Kidney (tissue), 14 donors: ENCODE data around the gene ERCC1. TPM values are rescaled to one million over a fixed set of nuclear protein-coding genes. Genes with fewer than 3 reads are reported as not detected.

ENCODE experiments used
- DNase-seq, 5 donors: peaks; one replicate each; pipeline ENCODE4 v3.0.0-alpha.2; 2013 to 2020
- FAIRE-seq: peaks from 2 replicates; lab custom pipeline; 2012; peaks lifted over from hg19 to GRCh38; lab: Jason Lieb, UNC
- H3K27ac ChIP-seq, 2 donors: one replicate each; pipeline ENCODE4 v1.7.0; 2013; ENCODE audit warnings: low read depth in 2 of 2, low read length in 2 of 2, inconsistent platforms in 1 of 2
- H3K27me3 ChIP-seq: one replicate; pipeline ENCODE4 v1.7.1; 2013; ENCODE audit warnings: low read length, inconsistent platforms; ENCODE audit not compliant: control insufficient read depth, insufficient read depth
- H3K36me3 ChIP-seq, 3 donors: one replicate each; pipeline versions ENCODE4 v1.7.0 to v1.7.1; 2013; ENCODE audit warnings: low read length in 3 of 3, control low read depth in 1 of 3, inconsistent platforms in 1 of 3; ENCODE audit not compliant: insufficient read depth in 3 of 3, control insufficient read depth in 2 of 3
- H3K4me1 ChIP-seq, 3 donors: one replicate each; pipeline versions ENCODE4 v1.7.0 to v1.7.1; 2013; ENCODE audit warnings: low read length in 3 of 3, inconsistent platforms in 1 of 3, low read depth in 1 of 3; ENCODE audit not compliant: control insufficient read depth in 2 of 3, insufficient read depth in 2 of 3
- H3K4me3 ChIP-seq, 3 donors: one replicate each; pipeline versions ENCODE4 v1.7.0 to v1.8.1; 2013; ENCODE audit warnings: low read length in 3 of 3, control low read depth in 1 of 3, inconsistent platforms in 1 of 3
- H3K9ac ChIP-seq, 3 donors: one replicate each; pipeline versions ENCODE4 v1.7.0 to v1.7.1; 2013; ENCODE audit warnings: low read length in 3 of 3, control low read depth in 1 of 3, inconsistent platforms in 1 of 3
- H3K9me3 ChIP-seq, 3 donors: one replicate each; pipeline versions ENCODE4 v1.7.0 to v1.7.1; 2013; ENCODE audit warnings: low read length in 3 of 3, control low read depth in 1 of 3, inconsistent platforms in 1 of 3; ENCODE audit not compliant: control insufficient read depth in 2 of 3, insufficient read depth in 1 of 3
- intact Hi-C: fragments of 100-400 bp; cut with DNase I; formaldehyde crosslinking; loops from one replicate; pipeline ENCODE4 v1.11.1; 2022
- polyA plus RNA-seq: library from polyadenylated mRNA; stranded (reverse); fragments of 350-450 nt; fragmentation: Illumina TruSeq; extraction: RNeasy Lipid Tissue Mini Kit (QIAGEN cat#74804); gene quantifications from one replicate; pipeline ENCODE4 v1.2.3, GENCODE V29; 2014; ENCODE audit warnings: low read depth, low replicate concordance; ENCODE audit not compliant: insufficient read depth
- total RNA-seq: library from RNA; stranded (reverse); fragmentation: NEBNext Ultra II Directional; extraction: Animal tissue kit (Norgen Biotek cat#: 25700); gene quantifications from one replicate; pipeline ENCODE4 v1.2.1, GENCODE V29; 2021
- TF ChIP-seq, protein P1 (sequence below): IDR thresholded peaks from 3 replicates; pipeline ENCODE4 v1.5.1; 2012; ENCODE audit warnings: mild to moderate bottlenecking, moderate library complexity, borderline replicate concordance; ENCODE audit not compliant: insufficient read depth; ENCODE audit errors: extremely low read depth
- donor health status: control.
- donor health status: control.
- donor health status: control.
- donor health status: control.
- donor health status: control.
- donor health status: DM: yes; HTN: yes; CAD: no.
- donor health status: Normal renal cell carcinoma (clear cell type).

ERCC1 gene
- total and polyA plus RNA-seq, 2 donors from 2014 or later, result 60.8 to 107 TPM

- Histone ChIP-seq H3K27ac (peak overlapping the region; percentile 94 to 97), H3K9ac (peak overlapping the region; percentile 36 to 95 (median 91)), H3K36me3 (no peaks in the 10 kb centered on the region), H3K27me3 (peaks cover 19% of the 10 kb centered on the region), H3K4me1 (peaks cover 0 to 30% (median 9%) of the 10 kb centered on the region in 3 donors), H3K9me3 (no peaks in the 10 kb centered on the region), H3K4me3 (peak overlapping the region; percentile 92 to 98 (median 93))
- DNase-seq (peak in 2 of 5 donors; percentile 45 to 78), FAIRE-seq (no peak)
- TF ChIP-seq, protein P1, sequence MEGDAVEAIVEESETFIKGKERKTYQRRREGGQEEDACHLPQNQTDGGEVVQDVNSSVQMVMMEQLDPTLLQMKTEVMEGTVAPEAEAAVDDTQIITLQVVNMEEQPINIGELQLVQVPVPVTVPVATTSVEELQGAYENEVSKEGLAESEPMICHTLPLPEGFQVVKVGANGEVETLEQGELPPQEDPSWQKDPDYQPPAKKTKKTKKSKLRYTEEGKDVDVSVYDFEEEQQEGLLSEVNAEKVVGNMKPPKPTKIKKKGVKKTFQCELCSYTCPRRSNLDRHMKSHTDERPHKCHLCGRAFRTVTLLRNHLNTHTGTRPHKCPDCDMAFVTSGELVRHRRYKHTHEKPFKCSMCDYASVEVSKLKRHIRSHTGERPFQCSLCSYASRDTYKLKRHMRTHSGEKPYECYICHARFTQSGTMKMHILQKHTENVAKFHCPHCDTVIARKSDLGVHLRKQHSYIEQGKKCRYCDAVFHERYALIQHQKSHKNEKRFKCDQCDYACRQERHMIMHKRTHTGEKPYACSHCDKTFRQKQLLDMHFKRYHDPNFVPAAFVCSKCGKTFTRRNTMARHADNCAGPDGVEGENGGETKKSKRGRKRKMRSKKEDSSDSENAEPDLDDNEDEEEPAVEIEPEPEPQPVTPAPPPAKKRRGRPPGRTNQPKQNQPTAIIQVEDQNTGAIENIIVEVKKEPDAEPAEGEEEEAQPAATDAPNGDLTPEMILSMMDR, result no peak
- intact Hi-C loops, result no loop called here
These were observed 45.0 kb upstream of the ERCC1 start for GRCh38 chr19:45468803-45469131.

DNA sequence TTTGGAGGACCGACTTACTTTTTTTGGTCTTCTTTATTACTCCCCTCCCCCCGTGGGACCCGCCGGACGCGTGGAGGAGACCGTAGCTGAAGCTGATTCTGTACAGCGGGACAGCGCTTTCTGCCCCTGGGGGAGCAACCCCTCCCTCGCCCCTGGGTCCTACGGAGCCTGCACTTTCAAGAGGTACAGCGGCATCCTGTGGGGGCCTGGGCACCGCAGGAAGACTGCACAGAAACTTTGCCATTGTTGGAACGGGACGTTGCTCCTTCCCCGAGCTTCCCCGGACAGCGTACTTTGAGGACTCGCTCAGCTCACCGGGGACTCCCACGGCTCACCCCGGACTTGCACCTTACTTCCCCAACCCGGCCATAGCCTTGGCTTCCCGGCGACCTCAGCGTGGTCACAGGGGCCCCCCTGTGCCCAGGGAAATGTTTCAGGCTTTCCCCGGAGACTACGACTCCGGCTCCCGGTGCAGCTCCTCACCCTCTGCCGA, 44.5 kb upstream of the ERCC1 start:
- peak overlapping the region; percentile 92 to 98 (median 93) for H3K4me3 ChIP-seq
- H3K36me3 ChIP-seq, result no peaks in the 10 kb centered on the region
- no peaks in the 10 kb centered on the region for H3K9me3 ChIP-seq
- peaks cover 0 to 30% (median 9%) of the 10 kb centered on the region in 3 donors for H3K4me1 ChIP-seq
- FAIRE-seq, result no peak
- intact Hi-C loops, result no loop called here
- peak overlapping the region; percentile 36 to 95 (median 46) for H3K9ac ChIP-seq
- TF ChIP-seq, protein P1, result no peak
- H3K27me3 ChIP-seq, result peaks cover 14% of the 10 kb centered on the region
- peak in 3 of 5 donors; percentile 54 to 81 (median 76) for DNase-seq
- H3K27ac ChIP-seq, result peak overlapping the region; percentile 94 to 97

DNA sequence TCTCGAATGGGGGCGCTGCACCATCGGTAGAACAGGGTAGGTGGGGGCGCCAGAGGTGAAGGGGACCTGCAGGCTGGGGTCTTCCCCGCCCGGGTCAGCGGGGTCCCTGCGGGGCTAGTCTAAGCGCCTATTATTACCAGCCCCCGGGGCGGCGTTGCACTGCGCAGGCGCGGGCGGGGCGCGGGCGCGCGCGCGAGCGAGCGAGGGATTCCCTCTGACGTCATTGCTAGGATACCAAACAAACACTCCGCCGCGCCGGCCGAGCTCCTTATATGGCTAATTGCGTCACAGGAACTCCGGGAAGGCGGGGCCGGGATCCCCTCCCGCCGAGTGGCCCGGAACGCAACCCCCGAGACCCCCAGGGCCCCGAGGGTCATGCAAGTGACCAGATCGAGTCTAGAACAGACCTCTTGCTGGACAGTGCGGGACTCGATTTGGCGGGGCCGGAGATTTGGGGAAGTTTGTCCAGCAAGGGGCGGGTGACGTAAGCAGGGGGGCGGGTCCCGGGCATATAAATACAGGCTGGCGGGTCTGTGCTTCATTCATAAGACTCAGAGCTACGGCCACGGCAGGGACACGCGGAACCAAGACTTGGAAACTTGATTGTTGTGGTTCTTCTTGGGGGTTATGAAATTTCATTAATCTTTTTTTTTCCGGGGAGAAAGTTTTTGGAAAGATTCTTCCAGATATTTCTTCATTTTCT, 43.9 kb upstream of the ERCC1 start, which contains the start of gene FOSB:
Gene FOSB (plus strand): TSS at position 541 of the 703 bp plus-strand sequence. CDS start 591 bp downstream, outside the sequence.
- Histone ChIP-seq H3K27me3 (peaks cover 9% of the 10 kb centered on the region), H3K27ac (peak within 1 kb of the TSS; percentile 94 to 97), H3K4me1 (peaks cover 0 to 25% (median 9%) of the 10 kb centered on the region in 3 donors), H3K9ac (peak within 1 kb of the TSS; percentile 36 to 95 (median 91)), H3K36me3 (no peaks in the 10 kb centered on the region), H3K4me3 (peak within 1 kb of the TSS; percentile 92 to 98 (median 93)), H3K9me3 (no peaks in the 10 kb centered on the region)
- TF ChIP-seq, protein P1, result peak; percentile 9
- intact Hi-C loops, result no loop called here
- DNase-seq (peak; percentile 94 to 98 (median 96)), FAIRE-seq (no peak)
